Transverse colon (tissue), 4 donors: ENCODE data around the gene XXYLT1.

Experiments used
- CTCF ChIP-seq, 5 experiments: fragments of 200-600 bp in 3 of 5; fragments of 450-650 bp in 2 of 5; sonication (generic) in 3 of 5; IDR thresholded peaks; 1 replicate in 2 of 5; 2 replicates in 3 of 5; pipeline ENCODE4 v1.5.1; 2016 to 2017; ENCODE audit warnings: antibody characterized with exemption in 5 of 5, inconsistent platforms in 3 of 5, mild to moderate bottlenecking in 2 of 5, moderate library complexity in 1 of 5
- EP300 ChIP-seq: sonication (generic); formaldehyde crosslinking; IDR thresholded peaks from one replicate; pipeline ENCODE4 v1.6.1; 2017; ENCODE audit warnings: antibody characterized with exemption, low read depth
- POLR2A ChIP-seq: fragments of 450-650 bp; IDR thresholded peaks from one replicate; pipeline ENCODE4 v1.6.1; 2016; ENCODE audit warnings: antibody characterized with exemption, mild to moderate bottlenecking, moderate library complexity
- POLR2AphosphoS5 ChIP-seq, 3 donors: sonication (generic); formaldehyde crosslinking; IDR thresholded peaks; one replicate each; pipeline ENCODE4 v1.6.1; 2016; ENCODE audit warnings: antibody characterized with exemption in 3 of 3

- TF ChIP-seq CTCF (IDR thresholded peaks at IDR 0.05) (no peak), POLR2A (no peak), EP300 (no peak), POLR2AphosphoS5 (IDR thresholded peaks at IDR 0.05) (no peak)
Observed at GRCh38 chr3:195032106-195032759, 238.7 kb downstream of the XXYLT1 start.
